Activated CD4-positive, alpha-beta T cell treated with anti-CD3 and anti-CD28 coated beads, Interleukin-2, amount 50 U/mL, for 48 hours (primary cell): Measurements from ENCODE around the gene AGBL1.

Experiments
- DNase-seq, 2 experiments: peaks; one replicate each; pipeline ENCODE4 v3.0.0-alpha.2; 2020

The AGBL1 gene

GRCh38 chr15:86247249-86247955 is 167.7 kb downstream of the AGBL1 start:
- no peak for DNase-seq

- no peak for DNase-seq
Measured at GRCh38 chr15:86255247-86255646, 175.6 kb downstream of the AGBL1 start.

DNA sequence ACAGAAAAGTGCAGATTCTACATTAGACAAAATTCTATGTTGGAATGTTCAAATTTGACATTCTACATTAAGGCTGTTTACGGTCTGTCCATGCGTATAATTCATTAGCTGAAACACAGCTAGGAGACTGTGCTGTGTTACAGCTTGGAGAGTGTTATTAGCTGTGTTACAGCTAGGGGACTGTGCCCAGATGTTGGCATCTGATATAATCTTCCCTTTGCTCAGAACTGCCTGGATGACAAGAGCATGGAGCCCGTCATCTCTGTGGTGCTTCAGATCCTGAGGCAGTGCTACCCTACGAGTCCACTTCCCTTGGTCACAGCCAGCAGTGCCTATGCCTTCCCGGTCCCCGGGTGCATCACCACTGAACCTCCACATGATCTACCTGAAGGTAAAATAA is 177.0 kb downstream of the AGBL1 start:
- DNase-seq = no peak

GRCh38 chr15:86259589-86259988 is 179.9 kb downstream of the AGBL1 start:
- no peak for DNase-seq

DNA sequence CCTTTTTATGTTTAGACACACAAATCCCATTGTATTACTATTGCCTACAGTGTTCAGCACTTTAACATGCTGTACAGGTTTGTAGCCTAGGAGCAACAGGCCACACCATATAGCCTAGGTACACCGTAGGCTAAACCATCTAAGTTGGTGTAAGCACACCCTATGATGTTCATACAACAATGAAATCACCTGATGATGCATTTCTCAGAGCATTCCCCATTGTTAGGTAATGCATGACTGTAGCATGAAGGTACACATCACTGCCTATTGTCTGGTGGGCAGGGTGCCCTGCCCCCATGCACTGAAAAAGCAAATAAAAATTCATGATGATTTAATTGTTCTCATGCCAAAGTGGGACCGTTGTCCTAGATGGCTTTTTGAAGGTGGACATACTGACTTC is 183.6 kb downstream of the AGBL1 start:
- no peak for DNase-seq

GRCh38 chr15:86266896-86267484 is 187.3 kb downstream of the AGBL1 start:
- DNase-seq = no peak

GRCh38 chr15:86267892-86268291 is 188.2 kb downstream of the AGBL1 start:
- no peak for DNase-seq

DNA sequence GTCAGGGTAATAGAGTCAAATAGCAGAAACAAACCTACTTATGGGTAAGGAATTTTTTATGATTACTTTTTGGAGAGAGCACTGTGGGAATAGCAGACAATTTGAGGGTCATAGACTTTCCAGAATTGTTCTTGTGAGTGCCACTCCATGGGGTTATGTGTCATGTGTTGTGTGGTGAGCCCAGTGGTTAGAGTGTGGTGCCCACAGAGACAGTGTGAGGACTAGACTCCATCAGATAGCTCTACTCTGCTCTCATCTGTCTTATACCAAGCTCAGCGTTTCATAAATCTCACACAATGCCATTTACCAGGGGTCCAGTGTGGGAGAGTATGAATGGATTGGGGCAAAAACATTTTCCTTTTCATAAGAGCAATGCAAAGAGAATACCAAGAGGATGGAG is 188.9 kb downstream of the AGBL1 start:
- no peak for DNase-seq

DNA sequence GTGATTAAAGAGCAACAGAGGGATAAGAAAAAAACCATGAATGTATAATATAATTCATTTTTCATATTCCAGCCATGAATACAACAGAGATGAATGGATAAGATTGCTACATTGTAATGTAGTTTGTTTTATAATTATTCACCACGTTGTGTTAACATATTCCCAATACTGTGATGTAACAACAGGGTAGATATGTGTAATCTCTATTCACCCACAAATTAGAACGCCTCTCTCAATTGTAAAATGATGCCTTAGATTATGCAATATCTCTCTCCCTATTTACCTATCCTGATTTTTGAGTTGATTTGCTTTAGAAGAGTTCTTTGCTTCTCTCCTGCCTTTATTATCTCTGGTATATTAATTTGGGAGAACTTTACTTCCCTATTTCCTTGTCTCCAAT is 193.6 kb downstream of the AGBL1 start:
- no peak for DNase-seq

- no peak for DNase-seq
Measured at GRCh38 chr15:86275361-86275760, 195.7 kb downstream of the AGBL1 start.

GRCh38 chr15:86278586-86278985 is 198.9 kb downstream of the AGBL1 start:
- no peak for DNase-seq

GRCh38 chr15:86284635-86285034 is 205.0 kb downstream of the AGBL1 start:
- no peak for DNase-seq

GRCh38 chr15:86295511-86295910 is 215.8 kb downstream of the AGBL1 start:
- no peak for DNase-seq

DNA sequence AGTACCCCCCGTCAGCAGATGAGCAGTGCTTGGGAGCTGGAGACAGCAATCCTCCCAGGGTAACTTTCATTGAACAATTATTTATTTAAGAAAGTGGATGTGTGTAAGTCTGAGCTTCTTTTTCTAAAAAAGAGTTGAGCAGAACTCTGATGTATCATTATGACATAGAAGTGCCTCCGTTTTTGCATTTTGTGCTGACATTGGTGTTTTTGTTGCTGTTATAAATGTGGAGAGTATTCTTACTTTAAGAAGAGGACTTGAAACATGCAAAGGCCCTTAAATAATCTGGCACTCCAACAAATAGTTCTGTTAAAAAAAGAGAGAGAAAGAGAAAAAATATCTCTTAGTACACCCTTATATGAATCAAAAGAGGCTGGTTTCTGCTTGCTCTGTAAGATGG is 217.1 kb downstream of the AGBL1 start:
- no peak for DNase-seq

- DNase-seq = no peak
Measured at GRCh38 chr15:86300390-86301125, 220.9 kb downstream of the AGBL1 start.

DNA sequence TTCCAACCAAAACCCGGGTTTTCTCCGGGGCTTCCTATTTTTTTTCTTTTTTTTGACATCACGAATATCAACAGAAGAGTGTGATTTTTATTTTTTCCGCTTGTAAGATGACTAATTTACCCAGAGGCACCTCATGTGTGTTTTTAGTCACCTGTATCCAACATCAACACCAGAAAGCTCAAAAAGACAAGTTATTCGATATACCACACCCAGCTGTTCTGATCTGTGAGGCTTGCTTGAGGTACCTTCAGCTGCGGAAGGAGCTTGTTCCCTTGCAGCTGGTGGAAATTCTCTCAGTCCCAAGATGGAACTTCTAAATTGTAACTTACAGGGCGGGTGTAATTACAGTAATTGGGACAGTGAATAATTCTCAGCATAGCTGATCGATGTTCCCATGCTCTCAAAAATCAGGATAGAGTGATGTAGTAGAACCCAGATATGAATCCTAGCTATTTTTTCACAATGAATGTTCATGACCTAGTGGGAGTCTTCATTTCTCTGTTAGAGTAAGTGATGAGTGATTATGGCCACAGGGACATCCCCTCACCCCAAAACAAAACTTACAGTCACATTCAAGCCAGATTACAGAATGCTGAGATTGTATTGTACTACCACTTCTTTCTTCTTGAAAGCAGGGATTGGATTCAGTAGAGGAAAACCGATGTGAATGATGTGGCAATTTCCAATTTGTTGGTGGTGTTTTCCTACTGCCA is 232.1 kb downstream of the AGBL1 start:
- DNase-seq = no peak

- no peak for DNase-seq
Measured at GRCh38 chr15:86312486-86312885, 232.8 kb downstream of the AGBL1 start.

- DNase-seq = no peak
Measured at GRCh38 chr15:86316216-86316615, 236.5 kb downstream of the AGBL1 start.

- no peak for DNase-seq
Measured at GRCh38 chr15:86316726-86317383, 237.2 kb downstream of the AGBL1 start.

GRCh38 chr15:86317384-86317740 is 237.7 kb downstream of the AGBL1 start:
- no peak for DNase-seq

GRCh38 chr15:86322629-86323028 is 243.0 kb downstream of the AGBL1 start:
- DNase-seq = no peak

DNA sequence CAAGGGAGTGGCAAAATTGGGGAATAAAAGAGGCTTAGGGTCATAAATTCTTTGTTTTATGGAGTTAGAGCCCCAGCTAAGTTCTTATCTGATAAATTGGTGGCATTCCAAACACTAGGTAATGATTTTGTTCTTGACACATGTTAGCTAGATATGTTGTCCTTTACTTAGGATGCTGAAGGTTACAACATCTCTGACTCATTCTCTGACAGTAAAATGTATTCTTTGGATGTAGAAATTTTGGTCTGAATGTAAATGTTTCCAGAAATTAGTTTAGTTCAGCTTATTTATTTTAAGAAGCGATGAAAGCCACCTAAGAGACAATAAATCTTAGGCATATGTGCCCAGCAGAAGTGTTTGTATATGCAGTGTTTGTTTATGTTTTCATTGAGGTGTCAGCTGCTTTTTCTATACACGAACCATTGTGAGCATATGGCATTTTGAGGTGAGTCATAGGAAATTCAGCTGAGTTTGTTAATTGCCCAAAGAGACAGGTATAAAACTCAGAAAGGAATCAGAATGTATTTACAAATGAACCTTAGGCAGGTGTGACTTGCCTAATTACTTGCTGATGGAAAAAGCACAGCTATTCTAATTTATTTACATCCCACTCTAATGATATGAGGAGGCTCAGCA is 247.7 kb downstream of the AGBL1 start:
- no peak for DNase-seq

DNA sequence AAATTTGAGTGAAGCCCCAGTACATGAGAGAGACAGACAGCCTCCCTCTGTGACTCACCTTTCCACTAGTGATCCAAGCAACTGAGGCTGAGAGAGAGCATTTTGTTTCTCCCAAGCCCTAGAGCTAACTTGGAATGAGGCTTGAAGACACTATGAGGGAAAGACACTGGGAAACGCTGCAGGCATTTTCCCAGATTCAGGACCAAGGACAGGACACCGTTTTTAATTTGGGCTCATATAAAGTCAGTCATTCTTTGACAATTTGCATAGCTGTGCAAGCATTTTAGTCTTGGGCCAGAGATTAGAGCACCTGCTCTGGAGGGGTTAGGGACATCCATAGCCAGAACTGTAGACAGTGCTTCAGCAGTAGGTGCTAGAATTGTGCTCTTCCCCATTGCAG is 249.0 kb downstream of the AGBL1 start:
- DNase-seq = no peak
